Lung (tissue), 12 donors: ENCODE measurements around the gene IGSF21. TPM values are rescaled to one million over a fixed set of nuclear protein-coding genes. Genes with fewer than 3 reads are reported as not detected.

Source experiments
- ATAC-seq: fragments of 200-7000 bp; cut with Tn5 transposase; one replicate; pipeline ENCODE4 v1.9.1; 2020; ENCODE audit warnings: moderate number of reproducible peaks; ENCODE audit not compliant: insufficient read depth, low FRiP score
- DNase-seq, 3 donors: peaks; one replicate each; pipeline ENCODE4 v3.0.0-alpha.2; 2013 to 2017
- H3K27ac ChIP-seq, 2 donors: one replicate each; pipeline ENCODE4 v1.5.1; 2013; ENCODE audit warnings: mild to moderate bottlenecking in 2 of 2, moderate library complexity in 2 of 2, control low read depth in 1 of 2, inconsistent platforms in 1 of 2, low read depth in 1 of 2, low read length in 1 of 2
- H3K27me3 ChIP-seq, 3 donors: one replicate each; pipeline ENCODE4 v1.5.1; 2013; ENCODE audit warnings: low read length in 2 of 3; ENCODE audit not compliant: control insufficient read depth in 3 of 3, insufficient read depth in 3 of 3
- H3K36me3 ChIP-seq, 4 donors: one replicate each; pipeline ENCODE4 v1.5.1; 2013; ENCODE audit warnings: low read length in 4 of 4, mild to moderate bottlenecking in 1 of 4, moderate library complexity in 1 of 4; ENCODE audit not compliant: control insufficient read depth in 4 of 4, insufficient read depth in 4 of 4
- H3K4me1 ChIP-seq, 5 donors: one replicate each; pipeline ENCODE4 v1.5.1; 2013; ENCODE audit warnings: low read length in 5 of 5, mild to moderate bottlenecking in 2 of 5, moderate library complexity in 1 of 5; ENCODE audit not compliant: control insufficient read depth in 5 of 5, insufficient read depth in 5 of 5
- H3K4me3 ChIP-seq: one replicate; pipeline ENCODE4 v1.5.1; 2013; ENCODE audit warnings: mild to moderate bottlenecking, control low read depth, moderate library complexity
- H3K9ac ChIP-seq, 2 donors: one replicate each; pipeline ENCODE4 v1.5.1; 2013; ENCODE audit warnings: low read length in 2 of 2, control low read depth in 1 of 2; ENCODE audit not compliant: insufficient read depth in 1 of 2
- H3K9me3 ChIP-seq, 4 donors: one replicate each; pipeline ENCODE4 v1.5.1; 2013; ENCODE audit warnings: low read length in 3 of 4, mild to moderate bottlenecking in 1 of 4, moderate library complexity in 1 of 4; ENCODE audit not compliant: control insufficient read depth in 4 of 4, insufficient read depth in 3 of 4
- CTCF ChIP-seq: IDR thresholded peaks from 2 replicates; pipeline ENCODE4 v1.5.1; 2012; ENCODE audit warnings: mild to moderate bottlenecking; ENCODE audit errors: control extremely low read depth, extremely low read depth
- WGBS, 2 donors: extraction: QIAGEN DNeasy Blood & Tissue Kit; methylation state at CpG; one replicate each; pipeline ENCODE4 v1.1.7; 2013; 5-methylcytosine and 5-hydroxymethylcytosine counted together
- polyA plus RNA-seq, 2 donors: library from polyadenylated mRNA; stranded (reverse); fragments of 200-250 nt; gene quantifications; one replicate each; pipeline ENCODE4 v1.2.1, GENCODE V29; 2013
- total RNA-seq, 2 donors: library from RNA; depleted of rRNA in 1 of 2; stranded (reverse); fragments of >200 nt in 1 of 2; gene quantifications; one replicate each; pipeline ENCODE4 v1.2.1, GENCODE V29; 2014 to 2021
- donor health status: control.
- donor health status: control.
- donor health status: Bipolar disorder and iron deficiency.
- donor health status: healthy.
- donor health status: DM: yes; HTN: yes; CAD: no.

IGSF21 gene
- total and polyA plus RNA-seq, 4 donors = 0.18 to 2.6 (median 0.62) TPM

GRCh38 chr1:18121072-18121820, 13.6 kb downstream of the IGSF21 start:
- H3K4me1 ChIP-seq = no peaks in the 10 kb centered on the region
- no peak for ATAC-seq
- H3K9ac ChIP-seq = no peak overlapping the region
- H3K9me3 ChIP-seq = peaks cover 0 to 4% (median 0%) of the 10 kb centered on the region in 4 donors
- H3K4me3 ChIP-seq = no peak overlapping the region
- TF ChIP-seq CTCF = no peak
- DNase-seq = no peak
- H3K27me3 ChIP-seq = peaks cover 2 to 38% (median 3%) of the 10 kb centered on the region in 3 donors
- no peaks in the 10 kb centered on the region for H3K36me3 ChIP-seq
- H3K27ac ChIP-seq = no peak overlapping the region
- WGBS, 2 donors = 92% methylated on average over 11 of the region's 11 CpGs

- ATAC-seq = no peak
- Histone ChIP-seq H3K9me3 (peaks cover 0 to 4% (median 0%) of the 10 kb centered on the region in 4 donors), H3K36me3 (no peaks in the 10 kb centered on the region), H3K27ac (no peak overlapping the region), H3K4me3 (no peak overlapping the region), H3K27me3 (peaks cover 0 to 23% (median 1%) of the 10 kb centered on the region in 3 donors), H3K4me1 (no peaks in the 10 kb centered on the region), H3K9ac (no peak overlapping the region)
- no peak for TF ChIP-seq CTCF
- no peak for DNase-seq
- WGBS, 2 donors = 44 to 67% methylated on average over 3 of the region's 3 CpGs
Observed at GRCh38 chr1:18123467-18123992, 15.9 kb downstream of the IGSF21 start.

DNA sequence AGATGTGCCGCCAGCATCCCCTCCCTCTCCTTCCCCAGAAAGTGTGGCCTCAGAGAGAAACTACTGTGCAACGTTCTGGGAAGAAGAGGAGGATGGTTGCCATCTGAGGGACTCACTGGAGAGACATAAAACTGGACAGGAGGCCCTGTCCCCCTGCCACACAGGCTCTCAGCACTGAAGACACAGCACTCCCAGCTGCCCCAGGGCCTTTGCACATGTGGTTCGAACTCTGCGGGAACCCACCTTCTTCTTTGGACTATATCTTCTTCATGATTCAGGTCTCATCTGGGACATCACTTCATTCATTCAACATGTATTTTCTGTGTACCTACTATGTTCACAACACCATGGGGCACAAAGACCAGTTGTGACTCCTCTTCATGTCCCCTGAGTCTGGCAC, 17.4 kb downstream of the IGSF21 start:
- 86 to 93% methylated on average over 4 of the region's 4 CpGs for WGBS, 2 donors
- TF ChIP-seq CTCF = no peak

More for the DNA sequence above, 17.4 kb downstream of the IGSF21 start:
- no peak overlapping the region for H3K4me3 ChIP-seq
- ATAC-seq (no peak), DNase-seq (no peak)
- no peak overlapping the region for H3K9ac ChIP-seq
- H3K9me3 ChIP-seq = peaks cover 0 to 4% (median 0%) of the 10 kb centered on the region in 4 donors
- peaks cover 0 to 14% (median 0%) of the 10 kb centered on the region in 3 donors for H3K27me3 ChIP-seq
- no peaks in the 10 kb centered on the region for H3K4me1 ChIP-seq
- no peak overlapping the region for H3K27ac ChIP-seq
- no peaks in the 10 kb centered on the region for H3K36me3 ChIP-seq
